A549 (cell line): ENCODE data around the gene ARHGAP42. TPM values are rescaled to one million over a fixed set of nuclear protein-coding genes. Genes with fewer than 3 reads are reported as not detected.

ENCODE experiments used
- ATAC-seq, 2 experiments: fragments of 200-7000 bp in 1 of 2; fragments of >200 bp in 1 of 2; cut with Nextera tagmentation in 1 of 2; cut with Tn5 transposase in 1 of 2; 3 replicates each; pipeline versions ENCODE4 v1.8.0 to v1.9.1; 2018 to 2020; ENCODE audit warnings: mild to moderate bottlenecking in 1 of 2, moderate library complexity in 1 of 2
- CTCF ChIA-PET: fragments of 300-600 bp; sonication (Branson Sonifier 250); formaldehyde crosslinking; extraction: SDS; loops from one replicate; lab custom pipeline; 2021; ENCODE audit warnings: antibody characterized with exemption, inconsistent platforms; lab: Yijun Ruan, JAX
- POLR2A ChIA-PET: fragments of 350-600 bp; formaldehyde crosslinking; extraction: SDS; loops from one replicate; lab custom pipeline; 2021; ENCODE audit warnings: antibody characterized with exemption, inconsistent platforms; lab: Yijun Ruan, JAX
- DNase-seq, 2 experiments: peaks; one replicate each; pipeline versions ENCODE4 v3.0.0 to v3.0.0-alpha.2; 2011 to 2016; ENCODE audit warnings: low read depth in 1 of 2, low spot score in 1 of 2
- FAIRE-seq: peaks from 2 replicates; lab custom pipeline; 2011; peaks lifted over from hg19 to GRCh38; lab: Jason Lieb, UNC
- H3K27ac ChIP-seq, 2 experiments: fragments of >200 bp; sonication (Bioruptor Twin); formaldehyde crosslinking; 3 replicates each; pipeline ENCODE4 v1.5.1; 2016 to 2017
- H3K4me1 ChIP-seq: fragments of >200 bp; sonication (Bioruptor Twin); formaldehyde crosslinking; 3 replicates; pipeline ENCODE4 v1.6.1; 2016
- H3K4me2 ChIP-seq: fragments of >200 bp; sonication (Bioruptor Twin); formaldehyde crosslinking; 3 replicates; pipeline ENCODE4 v1.6.1; 2016
- H3K4me3 ChIP-seq: fragments of >200 bp; sonication (Bioruptor Twin); formaldehyde crosslinking; 3 replicates; pipeline ENCODE4 v1.5.1; 2016
- H3K9me3 ChIP-seq: fragments of >200 bp; sonication (Bioruptor Twin); formaldehyde crosslinking; 3 replicates; pipeline ENCODE4 v1.6.1; 2016
- BHLHE40 ChIP-seq: IDR thresholded peaks from 2 replicates; pipeline ENCODE4 v1.6.1; 2012; ENCODE audit warnings: low read depth, low read length, inconsistent platforms
- CBX2 ChIP-seq: fragments of 200-600 bp; sonication (generic); IDR thresholded peaks from 2 replicates; pipeline ENCODE4 v1.6.1; 2016; ENCODE audit warnings: low read depth, mild to moderate bottlenecking, borderline replicate concordance
- EHF ChIP-seq: fragments of 250-450 bp; sonication (Bioruptor Pico); IDR thresholded peaks from 2 replicates; pipeline ENCODE4 v1.5.0; 2020; ENCODE audit warnings: mild to moderate bottlenecking
- EHMT2 ChIP-seq: fragments of 200-600 bp; sonication (generic); IDR thresholded peaks from 2 replicates; pipeline ENCODE4 v1.6.1; 2016; ENCODE audit warnings: antibody characterized with exemption, low read depth, mild to moderate bottlenecking, moderate library complexity
- ELK1 ChIP-seq: fragments of 150-350 bp; IDR thresholded peaks from 2 replicates; pipeline ENCODE4 v1.6.1; 2014; ENCODE audit warnings: low read depth, mild to moderate bottlenecking, low read length
- ESRRA ChIP-seq: fragments of 150-350 bp; IDR thresholded peaks from 2 replicates; pipeline ENCODE4 v1.6.1; 2014; ENCODE audit warnings: mild to moderate bottlenecking, low read length, borderline replicate concordance
- FOSB ChIP-seq: fragments of 250-450 bp; sonication (Bioruptor Pico); IDR thresholded peaks from 2 replicates; pipeline ENCODE4 v1.5.0; 2020; ENCODE audit warnings: mild to moderate bottlenecking, moderate library complexity
- FOXS1 ChIP-seq: fragments of 250-450 bp; sonication (Bioruptor Pico); IDR thresholded peaks from 2 replicates; pipeline ENCODE4 v1.5.0; 2020; ENCODE audit warnings: mild to moderate bottlenecking, moderate library complexity
- GATA3 ChIP-seq: IDR thresholded peaks from 2 replicates; pipeline ENCODE4 v1.6.1; 2012; ENCODE audit warnings: borderline replicate concordance
- HDAC2 ChIP-seq: fragments of 200-600 bp; sonication (generic); IDR thresholded peaks from 2 replicates; pipeline ENCODE4 v1.6.1; 2016
- HEYL ChIP-seq: fragments of 250-450 bp; sonication (Bioruptor Pico); IDR thresholded peaks from 2 replicates; pipeline ENCODE4 v1.8.0; 2021; ENCODE audit warnings: mild to moderate bottlenecking, moderate library complexity
- HOXA7 ChIP-seq: fragments of 250-450 bp; sonication (Bioruptor Pico); IDR thresholded peaks from 2 replicates; pipeline ENCODE4 v1.5.0; 2020; ENCODE audit warnings: mild to moderate bottlenecking, moderate library complexity
- HOXB13 ChIP-seq: fragments of 250-450 bp; sonication (Bioruptor Pico); IDR thresholded peaks from 2 replicates; pipeline ENCODE4 v1.5.0; 2020; ENCODE audit warnings: low read depth, mild to moderate bottlenecking, moderate library complexity
- JUNB ChIP-seq: fragments of >200 bp; sonication (Bioruptor Twin); formaldehyde crosslinking; IDR thresholded peaks from 2 replicates; pipeline ENCODE4 v1.6.1; 2016
- NFE2L2 ChIP-seq: fragments of 150-350 bp; conservative IDR thresholded peaks from 2 replicates; pipeline ENCODE4 v1.6.1; 2014; ENCODE audit warnings: low read length
- NPAS2 ChIP-seq: fragments of 250-450 bp; sonication (Bioruptor Pico); IDR thresholded peaks from 2 replicates; pipeline ENCODE4 v1.8.0; 2022; ENCODE audit warnings: mild to moderate bottlenecking, moderate library complexity, borderline replicate concordance
- NR3C1 ChIP-seq: fragments of >200 bp; sonication (Bioruptor Twin); formaldehyde crosslinking; IDR thresholded peaks from 3 replicates; pipeline ENCODE4 v1.6.1; 2017
- PBX3 ChIP-seq: IDR thresholded peaks from 2 replicates; pipeline ENCODE4 v1.6.1; 2012
- SREBF2 ChIP-seq: fragments of 450-650 bp; IDR thresholded peaks from 2 replicates; pipeline ENCODE4 v1.6.1; 2014; ENCODE audit warnings: mild to moderate bottlenecking, moderate library complexity
- TFCP2L1 ChIP-seq: fragments of 250-450 bp; sonication (Bioruptor Pico); IDR thresholded peaks from 2 replicates; pipeline ENCODE4 v1.5.0; 2021; ENCODE audit warnings: mild to moderate bottlenecking
- USF2 ChIP-seq: fragments of 450-650 bp; IDR thresholded peaks from 2 replicates; pipeline ENCODE4 v1.6.1; 2014; ENCODE audit warnings: antibody characterized with exemption
- ZC3H11A ChIP-seq: fragments of 450-650 bp; IDR thresholded peaks from 2 replicates; pipeline ENCODE4 v1.6.1; 2014; ENCODE audit warnings: antibody characterized with exemption, mild to moderate bottlenecking
- ZSCAN20 ChIP-seq: fragments of 250-450 bp; sonication (Bioruptor Pico); IDR thresholded peaks from 2 replicates; pipeline ENCODE4 v1.8.0; 2022; ENCODE audit warnings: mild to moderate bottlenecking, moderate library complexity
- WGBS: methylation state at CpG from one replicate; pipeline ENCODE4 v1.1.6; 2017; ENCODE audit errors: missing lambda C conversion rate; 5-methylcytosine and 5-hydroxymethylcytosine counted together
- polyA plus RNA-seq, 4 experiments: library from polyadenylated mRNA; depleted of rRNA in 3 of 4; stranded (reverse); fragments of >200 nt; fragmentation: RNase III in 1 of 4; extraction: RNeasy Plus Mini Kit Qiagen cat#74134 plus additional on column Dnase treatment in 1 of 4; gene quantifications; 2 replicates in 3 of 4; 3 replicates in 1 of 4; pipeline ENCODE4 v1.2.3, GENCODE V29; 2011 to 2017
- TF ChIP-seq, protein P1 (sequence below): fragments of >200 bp; sonication (Bioruptor Twin); formaldehyde crosslinking; IDR thresholded peaks from 3 replicates; pipeline ENCODE4 v1.5.1; 2016
- TF ChIP-seq, protein P2 (sequence below): fragments of 250-450 bp; sonication (Bioruptor Pico); IDR thresholded peaks from 2 replicates; pipeline ENCODE4 v1.5.0; 2021; ENCODE audit warnings: mild to moderate bottlenecking, moderate library complexity, borderline replicate concordance
- TF ChIP-seq, protein P3 (sequence below): IDR thresholded peaks from 2 replicates; pipeline ENCODE4 v1.6.1; 2012

ARHGAP42 gene
- polyA plus RNA-seq, 2 of the 4 experiments (the other 2 are of a cell fraction): 5.1 to 17.0 TPM

GRCh38 chr11:100801225-100801999, 114.3 kb downstream of the ARHGAP42 start:
- Histone ChIP-seq H3K4me3 (no peak overlapping the region), H3K27ac (no peak overlapping the region), H3K9me3 (no peaks in the 10 kb centered on the region), H3K4me1 (no peaks in the 10 kb centered on the region), H3K4me2 (no peak overlapping the region)
- no peak for ATAC-seq
- POLR2A ChIA-PET: no interaction called here
- DNase-seq: no peak
- CTCF ChIA-PET: no interaction called here
- TF ChIP-seq, protein P1, sequence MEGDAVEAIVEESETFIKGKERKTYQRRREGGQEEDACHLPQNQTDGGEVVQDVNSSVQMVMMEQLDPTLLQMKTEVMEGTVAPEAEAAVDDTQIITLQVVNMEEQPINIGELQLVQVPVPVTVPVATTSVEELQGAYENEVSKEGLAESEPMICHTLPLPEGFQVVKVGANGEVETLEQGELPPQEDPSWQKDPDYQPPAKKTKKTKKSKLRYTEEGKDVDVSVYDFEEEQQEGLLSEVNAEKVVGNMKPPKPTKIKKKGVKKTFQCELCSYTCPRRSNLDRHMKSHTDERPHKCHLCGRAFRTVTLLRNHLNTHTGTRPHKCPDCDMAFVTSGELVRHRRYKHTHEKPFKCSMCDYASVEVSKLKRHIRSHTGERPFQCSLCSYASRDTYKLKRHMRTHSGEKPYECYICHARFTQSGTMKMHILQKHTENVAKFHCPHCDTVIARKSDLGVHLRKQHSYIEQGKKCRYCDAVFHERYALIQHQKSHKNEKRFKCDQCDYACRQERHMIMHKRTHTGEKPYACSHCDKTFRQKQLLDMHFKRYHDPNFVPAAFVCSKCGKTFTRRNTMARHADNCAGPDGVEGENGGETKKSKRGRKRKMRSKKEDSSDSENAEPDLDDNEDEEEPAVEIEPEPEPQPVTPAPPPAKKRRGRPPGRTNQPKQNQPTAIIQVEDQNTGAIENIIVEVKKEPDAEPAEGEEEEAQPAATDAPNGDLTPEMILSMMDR: no peak
- TF ChIP-seq NR3C1 (no peak), ZSCAN20 (no peak), HEYL (CRISPR knock-in tag) (no peak), FOXS1 (no peak), NFE2L2 (no peak), GATA3 (no peak), ZC3H11A (no peak), PBX3 (no peak), HOXB13 (CRISPR knock-in tag) (no peak), JUNB (no peak), HOXA7 (CRISPR knock-in tag) (no peak), FOSB (no peak), CBX2 (no peak), EHMT2 (no peak), ELK1 (no peak), SREBF2 (no peak), HDAC2 (no peak)
- TF ChIP-seq, protein P2, sequence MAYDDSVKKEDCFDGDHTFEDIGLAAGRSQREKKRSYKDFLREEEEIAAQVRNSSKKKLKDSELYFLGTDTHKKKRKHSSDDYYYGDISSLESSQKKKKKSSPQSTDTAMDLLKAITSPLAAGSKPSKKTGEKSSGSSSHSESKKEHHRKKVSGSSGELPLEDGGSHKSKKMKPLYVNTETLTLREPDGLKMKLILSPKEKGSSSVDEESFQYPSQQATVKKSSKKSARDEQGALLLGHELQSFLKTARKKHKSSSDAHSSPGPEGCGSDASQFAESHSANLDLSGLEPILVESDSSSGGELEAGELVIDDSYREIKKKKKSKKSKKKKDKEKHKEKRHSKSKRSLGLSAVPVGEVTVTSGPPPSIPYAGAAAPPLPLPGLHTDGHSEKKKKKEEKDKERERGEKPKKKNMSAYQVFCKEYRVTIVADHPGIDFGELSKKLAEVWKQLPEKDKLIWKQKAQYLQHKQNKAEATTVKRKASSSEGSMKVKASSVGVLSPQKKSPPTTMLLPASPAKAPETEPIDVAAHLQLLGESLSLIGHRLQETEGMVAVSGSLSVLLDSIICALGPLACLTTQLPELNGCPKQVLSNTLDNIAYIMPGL (CRISPR knock-in tag): no peak
- TF ChIP-seq, protein P3, sequence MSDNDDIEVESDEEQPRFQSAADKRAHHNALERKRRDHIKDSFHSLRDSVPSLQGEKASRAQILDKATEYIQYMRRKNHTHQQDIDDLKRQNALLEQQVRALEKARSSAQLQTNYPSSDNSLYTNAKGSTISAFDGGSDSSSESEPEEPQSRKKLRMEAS: no peak
- FAIRE-seq: no peak
- 71% methylated on average over 3 of the region's 3 CpGs for WGBS

- no peak for DNase-seq
- POLR2A ChIA-PET: no interaction called here
- TF ChIP-seq, protein P1: no peak
- TF ChIP-seq ESRRA (no peak), BHLHE40 (no peak), ELK1 (no peak), TFCP2L1 (CRISPR knock-in tag) (no peak), USF2 (no peak), EHMT2 (no peak), EHF (no peak), NPAS2 (CRISPR knock-in tag) (no peak), NR3C1 (no peak)
Observed at GRCh38 chr11:100805506-100806199, 118.6 kb downstream of the ARHGAP42 start.

More at GRCh38 chr11:100805506-100806199, 118.6 kb downstream of the ARHGAP42 start:
- CTCF ChIA-PET: no interaction called here
- 100% methylated on average over 1 of the region's 1 CpG for WGBS
- Histone ChIP-seq H3K9me3 (no peaks in the 10 kb centered on the region), H3K4me2 (no peak overlapping the region), H3K4me1 (peaks cover 27% of the 10 kb centered on the region), H3K4me3 (no peak overlapping the region), H3K27ac (no peak overlapping the region)
- no peak for ATAC-seq
- FAIRE-seq: no peak
